Activated naive CD4-positive, alpha-beta T cell treated with anti-CD3 and anti-CD28 coated beads, Interleukin-2, amount 50 U/mL, for 24 hours (primary cell): ENCODE results near the gene LIX1.

Experiments
- H3K27ac Mint-ChIP-seq: one replicate; pipeline ENCODE4 v1.8.0; 2021; ENCODE audit warnings: mild to moderate bottlenecking, mixed read lengths
- H3K27me3 Mint-ChIP-seq: one replicate; pipeline ENCODE4 v1.8.0; 2021; ENCODE audit warnings: mixed read lengths
- H3K36me3 Mint-ChIP-seq: one replicate; pipeline ENCODE4 v1.8.0; 2021; ENCODE audit warnings: mixed read lengths
- H3K4me1 Mint-ChIP-seq: one replicate; pipeline ENCODE4 v1.8.0; 2021; ENCODE audit warnings: mixed read lengths
- H3K4me3 Mint-ChIP-seq: one replicate; pipeline ENCODE4 v1.8.0; 2021; ENCODE audit warnings: mild to moderate bottlenecking, mixed read lengths
- H3K9me3 Mint-ChIP-seq: one replicate; pipeline ENCODE4 v1.8.0; 2021; ENCODE audit warnings: mixed read lengths

The LIX1 gene

GRCh38 chr5:97077246-97077645, 65.2 kb downstream of the LIX1 start:
- H3K9me3 Mint-ChIP-seq, result no peaks in the 10 kb centered on the region
- peaks cover 2% of the 10 kb centered on the region for H3K36me3 Mint-ChIP-seq

GRCh38 chr5:97076098-97076497, 66.3 kb downstream of the LIX1 start:
- Mint-ChIP-seq H3K36me3 (peaks cover 2% of the 10 kb centered on the region), H3K4me3 (no peak overlapping the region), H3K4me1 (peaks cover 10% of the 10 kb centered on the region), H3K27me3 (peaks cover 1% of the 10 kb centered on the region), H3K27ac (no peak overlapping the region), H3K9me3 (no peaks in the 10 kb centered on the region)

More at GRCh38 chr5:97077246-97077645, 65.2 kb downstream of the LIX1 start:
- Mint-ChIP-seq H3K27me3 (no peaks in the 10 kb centered on the region), H3K4me1 (peaks cover 16% of the 10 kb centered on the region), H3K27ac (no peak overlapping the region), H3K4me3 (no peak overlapping the region)

- Mint-ChIP-seq H3K4me3 (no peak overlapping the region), H3K4me1 (peaks cover 10% of the 10 kb centered on the region), H3K27me3 (peaks cover 1% of the 10 kb centered on the region), H3K9me3 (no peaks in the 10 kb centered on the region), H3K27ac (no peak overlapping the region), H3K36me3 (peaks cover 2% of the 10 kb centered on the region)
These were observed 66.8 kb downstream of the LIX1 start for GRCh38 chr5:97075649-97076048.

- H3K9me3 Mint-ChIP-seq, result no peaks in the 10 kb centered on the region
- no peak overlapping the region for H3K4me3 Mint-ChIP-seq
- peaks cover 3% of the 10 kb centered on the region for H3K36me3 Mint-ChIP-seq
- no peak overlapping the region for H3K27ac Mint-ChIP-seq
- peaks cover 10% of the 10 kb centered on the region for H3K4me1 Mint-ChIP-seq
- H3K27me3 Mint-ChIP-seq, result peaks cover 3% of the 10 kb centered on the region
These were observed 67.4 kb downstream of the LIX1 start for GRCh38 chr5:97074859-97075489.

GRCh38 chr5:97073420-97073819, 69.0 kb downstream of the LIX1 start:
- peaks cover 3% of the 10 kb centered on the region for H3K27me3 Mint-ChIP-seq
- no peak overlapping the region for H3K4me3 Mint-ChIP-seq
- H3K27ac Mint-ChIP-seq, result no peak overlapping the region
- peaks cover 3% of the 10 kb centered on the region for H3K36me3 Mint-ChIP-seq
- H3K9me3 Mint-ChIP-seq, result no peaks in the 10 kb centered on the region
- H3K4me1 Mint-ChIP-seq, result peaks cover 6% of the 10 kb centered on the region

GRCh38 chr5:97072696-97073095, 69.7 kb downstream of the LIX1 start:
- Mint-ChIP-seq H3K4me1 (peaks cover 6% of the 10 kb centered on the region), H3K36me3 (peaks cover 3% of the 10 kb centered on the region), H3K27ac (no peak overlapping the region), H3K9me3 (no peaks in the 10 kb centered on the region), H3K27me3 (peaks cover 3% of the 10 kb centered on the region), H3K4me3 (no peak overlapping the region)

- Mint-ChIP-seq H3K27ac (no peak overlapping the region), H3K4me3 (no peak overlapping the region), H3K9me3 (no peaks in the 10 kb centered on the region), H3K4me1 (peaks cover 6% of the 10 kb centered on the region), H3K36me3 (peaks cover 3% of the 10 kb centered on the region), H3K27me3 (peaks cover 3% of the 10 kb centered on the region)
These were observed 70.4 kb downstream of the LIX1 start for GRCh38 chr5:97071993-97072392.

GRCh38 chr5:97071101-97071500, 71.3 kb downstream of the LIX1 start:
- H3K36me3 Mint-ChIP-seq, result peaks cover 3% of the 10 kb centered on the region
- H3K27me3 Mint-ChIP-seq, result peaks cover 3% of the 10 kb centered on the region
- no peak overlapping the region for H3K27ac Mint-ChIP-seq
- H3K4me1 Mint-ChIP-seq, result peaks cover 6% of the 10 kb centered on the region
- no peak overlapping the region for H3K4me3 Mint-ChIP-seq
- no peaks in the 10 kb centered on the region for H3K9me3 Mint-ChIP-seq

GRCh38 chr5:97070234-97070633, 72.2 kb downstream of the LIX1 start:
- Mint-ChIP-seq H3K27ac (no peak overlapping the region), H3K4me3 (no peak overlapping the region), H3K4me1 (peaks cover 6% of the 10 kb centered on the region), H3K36me3 (peaks cover 3% of the 10 kb centered on the region), H3K27me3 (peaks cover 3% of the 10 kb centered on the region), H3K9me3 (no peaks in the 10 kb centered on the region)

GRCh38 chr5:97067296-97067850, 75.0 kb downstream of the LIX1 start:
- Mint-ChIP-seq H3K4me3 (no peak overlapping the region), H3K27me3 (peaks cover 3% of the 10 kb centered on the region), H3K36me3 (peaks cover 1% of the 10 kb centered on the region), H3K27ac (no peak overlapping the region), H3K4me1 (no peaks in the 10 kb centered on the region), H3K9me3 (no peaks in the 10 kb centered on the region)

- Mint-ChIP-seq H3K9me3 (no peaks in the 10 kb centered on the region), H3K27me3 (peaks cover 1% of the 10 kb centered on the region), H3K4me1 (no peaks in the 10 kb centered on the region), H3K36me3 (peaks cover 1% of the 10 kb centered on the region), H3K27ac (no peak overlapping the region), H3K4me3 (no peak overlapping the region)
These were observed 76.9 kb downstream of the LIX1 start for GRCh38 chr5:97065475-97065874.

GRCh38 chr5:97063251-97063650, 79.2 kb downstream of the LIX1 start:
- Mint-ChIP-seq H3K4me3 (no peak overlapping the region), H3K4me1 (no peaks in the 10 kb centered on the region), H3K27ac (no peak overlapping the region), H3K36me3 (peaks cover 9% of the 10 kb centered on the region), H3K27me3 (no peaks in the 10 kb centered on the region), H3K9me3 (peaks cover 10% of the 10 kb centered on the region)

GRCh38 chr5:97062046-97062445, 80.4 kb downstream of the LIX1 start:
- no peaks in the 10 kb centered on the region for H3K4me1 Mint-ChIP-seq
- H3K36me3 Mint-ChIP-seq, result peaks cover 13% of the 10 kb centered on the region
- H3K27me3 Mint-ChIP-seq, result no peaks in the 10 kb centered on the region
- H3K27ac Mint-ChIP-seq, result no peak overlapping the region
- no peak overlapping the region for H3K4me3 Mint-ChIP-seq
- H3K9me3 Mint-ChIP-seq, result peaks cover 13% of the 10 kb centered on the region

GRCh38 chr5:97056263-97056662, 86.1 kb downstream of the LIX1 start:
- Mint-ChIP-seq H3K9me3 (peaks cover 13% of the 10 kb centered on the region), H3K27ac (no peak overlapping the region), H3K4me3 (no peak overlapping the region), H3K4me1 (no peaks in the 10 kb centered on the region), H3K27me3 (no peaks in the 10 kb centered on the region), H3K36me3 (peaks cover 19% of the 10 kb centered on the region)

GRCh38 chr5:97049175-97049574, 93.2 kb downstream of the LIX1 start:
- Mint-ChIP-seq H3K27me3 (peaks cover 2% of the 10 kb centered on the region), H3K9me3 (no peaks in the 10 kb centered on the region), H3K4me3 (no peak overlapping the region), H3K4me1 (no peaks in the 10 kb centered on the region), H3K36me3 (peaks cover 4% of the 10 kb centered on the region), H3K27ac (no peak overlapping the region)

- no peaks in the 10 kb centered on the region for H3K4me1 Mint-ChIP-seq
- H3K4me3 Mint-ChIP-seq, result no peak overlapping the region
- H3K9me3 Mint-ChIP-seq, result no peaks in the 10 kb centered on the region
- H3K27me3 Mint-ChIP-seq, result peaks cover 2% of the 10 kb centered on the region
- H3K27ac Mint-ChIP-seq, result no peak overlapping the region
- peaks cover 2% of the 10 kb centered on the region for H3K36me3 Mint-ChIP-seq
These were observed 95.3 kb downstream of the LIX1 start for GRCh38 chr5:97047076-97047475.
